ENCODE results near the gene ADSS1.
"Not testable (repeated sequence)": the region's sequence is repeated elsewhere in the genome, so short reads cannot be mapped to it uniquely, and the experiment has no call there.

Gene ADSS1

GRCh38 chr14:104718871-104719270, 5.2 kb upstream of the ADSS1 start:
- DNase-seq, result no peak

- no peak for DNase-seq
Measured at GRCh38 chr14:104719343-104719742, 4.7 kb upstream of the ADSS1 start.

DNA sequence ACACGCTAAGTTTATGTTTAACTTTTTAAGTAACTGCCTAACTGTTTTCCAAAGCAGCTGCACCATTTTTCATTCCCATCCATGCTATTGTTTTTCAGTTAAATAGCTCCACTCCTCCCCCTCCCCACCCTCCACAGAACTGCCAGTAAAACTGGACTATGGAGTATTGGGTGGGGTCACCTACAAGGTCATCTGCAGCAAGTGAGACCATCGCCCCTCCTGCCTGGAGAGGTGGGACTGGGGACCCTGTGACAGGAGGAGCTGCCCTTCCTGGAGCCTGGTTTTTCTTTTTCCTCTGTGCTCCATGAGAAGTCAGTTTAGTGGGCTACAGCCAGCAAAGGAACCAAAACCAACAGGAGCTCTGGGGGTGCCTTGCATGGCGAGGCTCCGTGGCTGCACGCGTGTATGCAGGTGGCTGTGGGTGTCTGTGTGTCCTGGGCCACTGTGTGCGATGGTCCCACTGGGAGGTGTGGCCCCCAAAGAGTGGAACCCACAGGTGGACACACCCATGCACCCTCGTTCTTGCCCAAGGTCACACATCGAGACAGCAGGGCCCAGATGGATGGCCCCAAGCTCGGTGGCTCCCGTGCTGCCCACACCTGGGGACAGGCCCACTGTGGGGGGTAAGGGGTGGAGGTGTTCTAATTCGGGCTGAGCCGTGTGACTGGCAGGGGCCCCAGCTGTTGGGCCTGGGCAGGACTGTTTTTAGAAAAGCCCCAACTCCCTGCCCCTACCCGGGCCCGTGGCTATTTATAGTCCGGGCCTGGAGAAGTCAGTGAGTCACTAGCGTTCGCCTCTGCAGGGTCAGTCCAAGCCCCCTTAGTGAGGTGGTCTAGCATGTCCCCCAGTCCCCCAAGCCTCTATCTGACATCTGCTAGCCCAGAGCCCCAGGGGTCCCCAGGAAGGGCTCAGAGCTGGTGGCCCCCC, 2.3 kb upstream of the ADSS1 start:
- no peak for DNase-seq

DNA sequence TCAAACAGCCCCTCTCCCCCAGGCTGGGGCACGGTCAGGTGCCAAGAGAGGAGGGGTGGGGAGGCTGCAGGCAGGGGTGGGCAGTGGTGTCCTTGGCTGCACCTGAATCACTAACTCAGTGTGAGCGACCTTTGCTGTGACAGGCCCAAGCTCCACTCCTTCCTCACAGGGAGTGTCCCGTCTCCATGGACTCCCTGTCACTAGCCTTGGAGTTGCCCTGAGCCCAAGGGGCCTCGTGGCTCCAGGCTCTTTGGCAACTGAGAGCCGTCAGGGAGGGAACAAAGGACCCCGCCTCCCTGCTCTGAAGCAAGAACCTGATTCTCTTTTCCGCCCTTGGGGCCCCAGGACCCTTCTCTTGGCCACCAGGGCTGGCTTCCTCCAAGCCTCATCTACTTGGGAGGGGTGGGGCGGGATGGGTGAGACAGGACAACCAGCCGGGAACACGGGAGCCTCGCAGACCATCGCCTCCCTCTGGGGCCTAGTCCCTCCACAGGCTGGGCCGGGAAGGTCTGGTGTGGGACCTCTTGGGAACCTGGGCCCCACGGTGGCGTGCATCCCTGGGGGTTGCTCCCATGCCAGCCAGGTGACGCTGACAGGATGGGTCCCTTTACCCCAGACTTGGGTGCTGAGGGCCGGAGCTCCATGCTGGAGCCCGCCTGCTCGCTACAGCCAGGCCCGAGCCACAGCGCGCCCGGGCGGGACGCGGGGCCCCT, 935 bp upstream of the ADSS1 start:
- peak; percentile 56 for DNase-seq

DNA sequence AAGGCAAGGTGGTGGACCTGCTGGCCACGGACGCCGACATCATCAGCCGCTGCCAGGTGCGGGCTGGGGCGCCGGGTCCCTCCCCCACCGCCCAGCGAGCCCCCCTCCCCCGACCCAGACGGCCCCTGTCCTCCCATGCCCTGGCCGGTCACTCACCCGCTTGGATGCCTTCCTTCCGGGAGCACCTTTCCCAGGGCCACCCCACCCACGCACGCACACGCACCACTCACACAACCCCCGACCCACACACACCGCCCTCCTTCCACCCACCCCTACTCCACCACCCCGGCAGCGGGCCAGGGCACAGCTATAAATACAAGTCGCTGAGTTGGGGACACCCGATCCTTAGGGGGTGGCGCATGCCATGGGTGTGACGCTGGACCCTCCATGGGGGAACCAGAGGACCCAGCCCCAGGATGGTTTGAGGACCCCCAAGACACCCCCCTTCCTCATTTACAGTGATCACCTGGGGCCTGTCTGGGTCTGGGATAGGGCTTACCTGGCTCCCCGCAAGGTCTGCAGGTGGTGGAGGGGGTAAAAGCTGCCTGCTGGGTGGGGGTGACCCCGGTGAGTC, 465 bp downstream of the ADSS1 start:
- peak; percentile 63 for DNase-seq

GRCh38 chr14:104724981-104725771, 1.1 kb downstream of the ADSS1 start:
- no peak for DNase-seq

DNA sequence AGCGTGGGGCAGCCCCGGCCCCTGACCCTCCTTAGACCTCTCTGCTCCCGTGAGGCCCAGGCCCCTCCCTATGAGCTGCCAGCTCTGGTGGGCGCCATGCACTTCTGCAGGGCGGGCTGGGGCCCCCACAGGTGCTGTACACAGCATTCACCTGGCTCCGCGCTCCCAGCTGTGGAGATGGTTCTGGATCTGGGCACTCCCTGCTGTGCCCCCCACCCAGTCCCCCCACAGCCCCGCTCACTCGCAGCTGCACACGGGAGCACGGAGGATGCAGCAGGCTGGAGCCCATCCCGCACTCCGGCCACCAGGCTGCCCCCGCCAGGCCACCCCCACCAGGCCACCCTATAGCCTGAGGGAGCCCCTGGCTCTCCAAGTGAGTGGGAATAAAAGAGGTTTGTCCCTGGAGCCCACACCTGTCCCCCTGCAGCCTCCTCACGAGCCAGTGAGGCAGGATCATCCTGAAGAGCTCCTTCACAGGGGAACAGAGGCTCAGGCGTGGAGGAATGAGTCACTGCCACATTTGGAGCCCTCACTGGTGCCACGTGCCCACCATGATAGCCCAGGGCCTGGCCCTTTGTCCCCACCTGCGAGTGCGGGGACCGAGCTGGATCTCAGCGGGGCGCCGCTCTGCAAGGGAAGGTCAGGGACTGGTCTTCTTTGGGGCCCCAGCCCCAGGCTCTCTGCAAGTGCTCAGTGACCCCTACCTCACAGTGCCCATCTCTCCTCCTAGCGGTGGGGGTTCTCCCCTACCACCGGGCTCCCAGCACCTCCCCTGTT, 1.9 kb downstream of the ADSS1 start:
- no peak for DNase-seq

DNA sequence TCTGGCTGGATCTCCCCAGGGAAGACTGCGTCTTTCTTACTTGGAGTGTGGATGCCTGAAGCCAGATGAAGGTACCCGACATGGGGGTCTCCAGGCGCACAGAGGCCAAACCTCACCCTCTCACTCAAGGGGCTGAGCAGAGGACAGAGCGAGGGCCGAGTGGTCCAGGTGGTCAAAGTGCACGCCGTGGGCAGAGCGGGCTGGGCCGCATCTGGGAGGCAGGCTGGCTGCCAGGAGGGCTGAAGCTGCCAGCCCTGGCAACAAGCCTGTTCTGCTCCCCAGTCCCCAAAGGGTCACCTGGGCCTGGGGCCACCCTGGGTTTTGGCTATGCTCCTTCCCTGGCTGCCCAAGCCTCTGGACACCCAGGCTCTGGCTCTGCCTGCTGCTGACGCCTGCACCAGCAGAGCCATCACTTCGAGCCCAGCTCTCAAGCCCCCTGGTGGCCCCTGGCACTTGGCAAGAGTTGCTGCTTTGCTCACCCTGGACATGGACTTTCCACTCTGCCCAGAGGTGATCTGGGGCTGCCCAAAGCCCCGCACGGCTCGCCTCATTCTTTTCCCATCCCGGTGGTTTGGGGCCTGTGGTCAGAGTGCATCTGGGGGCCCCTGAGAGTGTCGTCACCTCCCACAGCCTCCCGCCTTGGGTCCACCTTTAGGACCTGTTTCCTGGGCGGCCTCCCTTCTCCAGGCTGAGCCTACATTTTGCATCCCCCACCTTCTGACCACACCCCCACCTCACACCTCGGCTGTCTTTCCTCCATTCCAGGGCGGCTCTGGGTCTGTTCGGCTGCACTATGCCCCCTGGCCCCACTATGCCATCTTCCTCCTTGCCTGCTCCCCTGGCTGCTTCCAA, 2.8 kb downstream of the ADSS1 start:
- no peak for DNase-seq

- no peak for DNase-seq
Measured at GRCh38 chr14:104728631-104729030, 4.6 kb downstream of the ADSS1 start.

DNA sequence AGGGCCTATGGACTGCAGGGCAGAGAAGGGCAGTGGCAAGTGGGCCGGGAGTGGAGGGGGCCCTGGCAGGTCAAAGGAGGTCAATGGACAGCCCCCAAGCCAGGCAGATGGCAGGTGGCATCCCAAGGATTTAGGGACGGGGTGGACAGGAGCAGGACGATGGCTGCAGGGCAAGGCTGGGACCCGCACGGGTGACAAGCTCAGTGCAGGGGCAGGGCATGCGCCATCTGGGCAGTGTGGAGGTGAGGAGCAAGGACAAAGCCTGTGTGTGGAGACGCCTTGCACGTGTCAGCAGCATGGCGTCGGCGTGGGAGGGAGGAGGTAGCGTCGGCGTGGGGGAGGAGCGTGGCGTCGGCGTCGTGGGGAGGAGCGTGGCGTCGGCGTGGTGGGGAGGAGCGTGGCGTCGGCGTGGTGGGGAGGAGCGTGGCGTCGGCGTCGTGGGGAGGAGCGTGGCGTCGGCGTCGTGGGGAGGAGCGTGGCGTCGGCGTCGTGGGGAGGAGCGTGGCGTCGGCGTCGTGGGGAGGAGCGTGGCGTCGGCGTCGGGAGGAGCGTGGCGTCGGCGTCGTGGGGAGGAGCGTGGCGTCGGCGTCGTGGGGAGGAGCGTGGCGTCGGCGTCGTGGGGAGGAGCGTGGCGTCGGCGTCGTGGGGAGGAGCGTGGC, 5.3 kb downstream of the ADSS1 start:
- DNase-seq, result not testable (repeated sequence)

DNA sequence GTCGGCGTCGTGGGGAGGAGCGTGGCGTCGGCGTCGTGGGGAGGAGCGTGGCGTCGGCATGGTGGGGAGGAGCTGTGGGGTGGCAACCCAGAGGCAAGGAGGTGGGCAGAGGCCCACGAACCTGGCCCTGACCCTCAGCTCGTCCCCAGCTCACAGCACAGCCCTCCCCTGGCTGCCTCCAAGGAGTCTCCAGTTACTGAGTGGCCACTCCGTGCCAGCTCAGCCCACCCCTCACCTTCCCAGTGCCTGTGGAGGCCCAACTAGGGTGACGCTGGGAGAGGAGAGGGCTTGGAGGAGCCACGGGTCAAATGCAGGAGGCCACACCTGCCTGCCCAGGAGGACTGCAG, 5.8 kb downstream of the ADSS1 start:
- no peak for DNase-seq

- no peak for DNase-seq
Measured at GRCh38 chr14:104730487-104730886, 6.5 kb downstream of the ADSS1 start.

DNA sequence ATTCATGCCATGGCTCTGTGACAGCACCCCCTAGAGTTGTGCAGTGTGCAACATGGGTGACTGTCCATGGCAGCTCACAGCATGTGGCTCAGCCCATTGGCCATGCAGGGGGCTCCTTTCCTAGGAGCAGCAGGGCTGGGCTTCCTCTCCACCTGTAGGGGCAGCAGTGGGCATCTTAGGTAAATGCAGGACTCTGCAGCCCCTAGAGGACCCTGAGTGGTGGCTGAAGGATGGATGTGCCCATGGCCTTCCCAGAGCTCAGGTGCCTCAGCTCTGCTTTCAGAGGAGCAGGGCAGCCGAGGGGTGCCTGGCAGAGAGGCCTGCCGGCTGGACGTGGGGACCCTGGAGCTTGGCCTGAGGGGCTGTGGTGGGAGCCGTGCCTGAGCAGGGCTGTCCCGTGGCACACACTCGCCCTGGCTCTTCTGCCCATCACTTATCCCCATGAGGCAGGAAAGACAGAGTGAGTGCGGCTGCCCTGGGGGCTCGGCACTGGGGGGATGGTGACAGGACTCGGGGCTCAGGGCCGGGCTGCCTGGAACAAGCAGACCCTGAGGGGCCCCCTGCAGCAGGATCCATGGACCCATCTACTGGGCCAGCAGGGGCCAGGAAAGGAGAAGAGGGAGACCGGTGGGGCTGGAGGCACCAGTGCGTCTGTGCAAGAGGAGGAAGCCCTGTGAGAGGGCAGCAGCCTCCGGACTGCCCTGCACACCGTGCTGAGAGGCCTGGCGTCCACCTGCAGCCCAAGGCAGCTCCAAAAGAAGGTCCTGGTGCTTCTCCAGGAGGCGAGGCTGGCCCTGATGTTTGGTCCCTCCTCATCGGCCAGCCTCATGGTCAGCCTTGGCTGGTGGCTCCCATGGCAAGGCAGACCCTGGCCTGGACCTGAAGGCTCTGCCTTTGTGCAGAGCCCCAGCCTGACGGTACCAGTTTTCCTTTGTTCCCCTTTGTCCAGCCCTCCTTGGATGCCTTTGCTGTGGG, 7.6 kb downstream of the ADSS1 start:
- no peak for DNase-seq

GRCh38 chr14:104732355-104732804, 8.4 kb downstream of the ADSS1 start:
- DNase-seq, result no peak

DNA sequence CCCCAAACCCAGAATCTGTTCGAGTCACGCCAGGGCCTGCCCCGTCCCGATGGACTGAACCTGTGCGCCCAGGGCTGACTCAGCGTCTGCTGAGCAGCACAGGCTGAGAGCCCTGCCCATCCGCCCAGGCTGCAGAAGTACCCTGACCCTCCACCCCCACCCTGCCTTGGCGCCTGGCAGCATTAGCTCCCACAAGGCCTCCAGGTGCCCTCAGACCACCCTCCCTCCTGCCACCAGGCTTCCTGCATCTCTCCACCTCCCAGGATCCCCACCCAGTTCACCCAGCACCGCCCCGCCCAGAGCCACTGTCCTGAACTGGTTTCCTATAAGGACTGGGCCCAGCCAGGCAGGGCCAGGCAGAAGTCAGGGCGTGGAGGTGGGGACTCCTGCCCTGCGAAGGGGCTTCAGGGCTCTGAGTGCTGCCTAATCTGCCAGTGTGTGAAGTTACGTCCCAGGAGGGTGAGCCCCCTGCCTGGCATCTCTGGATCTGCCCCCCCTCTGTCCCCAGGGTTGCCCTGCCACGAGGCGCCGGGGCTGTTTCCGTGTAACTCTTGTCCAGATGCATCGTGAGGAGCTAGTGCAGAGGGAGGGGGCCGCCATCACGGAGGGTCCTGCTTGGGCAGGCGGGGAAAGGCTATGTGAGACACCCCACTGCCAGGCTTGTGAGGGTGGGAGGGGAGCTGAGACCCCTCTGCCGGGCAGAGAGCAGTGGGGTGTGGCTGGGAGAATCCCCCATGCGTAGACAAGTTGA, 9.1 kb downstream of the ADSS1 start:
- DNase-seq, result no peak

DNA sequence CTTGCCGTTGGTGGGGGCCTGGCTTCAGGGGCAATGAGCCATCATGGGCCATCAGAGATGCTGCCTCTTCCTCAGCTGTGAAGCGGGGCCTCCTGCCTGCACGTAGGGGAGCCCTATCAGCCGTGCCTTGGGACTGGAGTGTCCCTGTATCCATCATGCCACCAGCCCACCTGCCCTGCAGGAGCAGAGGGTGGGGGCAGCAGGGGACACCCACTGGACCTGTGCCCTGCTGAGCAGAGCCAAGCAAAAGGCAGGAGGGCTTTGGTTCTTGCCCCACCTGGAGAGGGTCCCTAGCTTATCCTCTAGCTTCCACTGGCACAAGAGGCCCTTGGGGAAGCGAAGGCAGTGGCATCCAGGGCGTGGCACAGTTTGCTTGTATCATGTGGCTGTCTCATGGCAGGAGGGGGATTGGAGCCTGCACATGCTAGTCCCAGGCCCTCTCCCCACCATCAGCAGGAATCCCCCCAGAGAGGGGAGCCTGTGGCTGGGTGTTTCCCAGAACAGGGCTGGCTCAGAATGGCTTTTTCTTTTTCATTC, 10.1 kb downstream of the ADSS1 start:
- no peak for DNase-seq

GRCh38 chr14:104734601-104734990, 10.6 kb downstream of the ADSS1 start:
- no peak for DNase-seq

Measured in activated CD8-positive, alpha-beta memory T cell treated with anti-CD3 and anti-CD28 coated beads, Interleukin-2, amount 50 U/mL, for 48 hours (primary cell).